HG03439 (cell line): ENCODE data around the gene LIPC.

Experiments used
- ATAC-seq: cut with Tn5 transposase; IDR thresholded peaks from one replicate; pipeline ENCODE4 v1.9.1; 2021; ENCODE audit warnings: mild to moderate bottlenecking, moderate library complexity; ENCODE audit not compliant: unreplicated experiment

The LIPC gene

GRCh38 chr15:58551084-58551763 lies 119.4 kb downstream of the LIPC start:
- ATAC-seq: no peak

- ATAC-seq: no peak
Measured at GRCh38 chr15:58551764-58552504, 120.1 kb downstream of the LIPC start.

GRCh38 chr15:58552505-58553364 lies 120.9 kb downstream of the LIPC start:
- ATAC-seq: no peak

GRCh38 chr15:58553365-58553918 lies 121.7 kb downstream of the LIPC start:
- no peak for ATAC-seq

GRCh38 chr15:58554758-58555157 lies 123.0 kb downstream of the LIPC start:
- ATAC-seq: no peak

GRCh38 chr15:58555162-58556027 lies 123.6 kb downstream of the LIPC start:
- ATAC-seq: no peak

GRCh38 chr15:58556028-58556361 lies 124.2 kb downstream of the LIPC start:
- ATAC-seq: no peak

GRCh38 chr15:58556541-58556940 lies 124.8 kb downstream of the LIPC start:
- no peak for ATAC-seq

GRCh38 chr15:58558777-58559176 lies 127.0 kb downstream of the LIPC start:
- no peak for ATAC-seq

GRCh38 chr15:58559904-58560588 lies 128.3 kb downstream of the LIPC start:
- ATAC-seq: no peak

- ATAC-seq: no peak
Measured at GRCh38 chr15:58561321-58561720, 129.5 kb downstream of the LIPC start.

GRCh38 chr15:58562135-58562534 lies 130.3 kb downstream of the LIPC start:
- ATAC-seq: no peak

GRCh38 chr15:58564981-58565380 lies 133.2 kb downstream of the LIPC start:
- no peak for ATAC-seq

GRCh38 chr15:58565619-58566018 lies 133.8 kb downstream of the LIPC start:
- ATAC-seq: no peak

GRCh38 chr15:58566029-58566428 lies 134.2 kb downstream of the LIPC start:
- ATAC-seq: no peak

- no peak for ATAC-seq
Measured at GRCh38 chr15:58568157-58568571, 136.4 kb downstream of the LIPC start.

GRCh38 chr15:58569455-58569854 lies 137.7 kb downstream of the LIPC start:
- ATAC-seq: no peak

GRCh38 chr15:58571491-58571890 lies 139.7 kb downstream of the LIPC start:
- ATAC-seq: no peak

- ATAC-seq: no peak
Measured at GRCh38 chr15:58572521-58572920, 140.7 kb downstream of the LIPC start.

GRCh38 chr15:58573270-58573669 lies 141.5 kb downstream of the LIPC start:
- ATAC-seq: no peak
